SKM-1 treated with dmso at 0.1 percent for 144 hours (cell line): ENCODE data around the gene IL7R.

Source experiments
- DNase-seq: peaks from one replicate; lab custom pipeline; 2025; ENCODE audit not compliant: unreplicated experiment; lab: John Stamatoyannopoulos, UW

Gene IL7R

GRCh38 chr5:35903631-35904203 lies 47.0 kb downstream of the IL7R start:
- no peak for DNase-seq

- DNase-seq: no peak
These were observed 47.9 kb downstream of the IL7R start for GRCh38 chr5:35904443-35905132.

GRCh38 chr5:35908228-35908627 lies 51.5 kb downstream of the IL7R start:
- no peak for DNase-seq

- no peak for DNase-seq
These were observed 52.1 kb downstream of the IL7R start for GRCh38 chr5:35908814-35909213.

- DNase-seq: no peak
These were observed 62.5 kb downstream of the IL7R start for GRCh38 chr5:35919191-35919590.

GRCh38 chr5:35920890-35921289 lies 64.2 kb downstream of the IL7R start:
- no peak for DNase-seq

GRCh38 chr5:35921930-35922329 lies 65.2 kb downstream of the IL7R start:
- DNase-seq: no peak

DNA sequence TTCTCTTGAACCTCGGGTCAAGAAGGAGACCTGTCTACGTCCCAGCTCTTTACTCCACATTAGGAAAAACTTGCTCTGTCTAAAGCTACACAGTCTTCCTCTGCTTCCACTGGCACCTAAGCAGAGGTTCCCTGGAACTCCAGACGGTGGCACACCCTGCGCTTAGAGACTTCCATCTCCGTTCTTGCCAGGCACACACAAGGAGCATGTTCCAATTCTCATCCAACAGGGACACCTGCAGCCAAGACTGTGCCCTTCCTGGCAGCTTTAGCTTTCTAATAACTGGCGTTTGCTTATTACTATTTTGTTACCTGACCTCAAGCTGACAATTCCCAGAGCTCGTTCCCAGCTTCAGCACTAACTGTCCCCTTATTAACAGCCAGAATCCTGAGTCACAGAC lies 65.8 kb downstream of the IL7R start:
- no peak for DNase-seq

- no peak for DNase-seq
These were observed 67.6 kb downstream of the IL7R start for GRCh38 chr5:35924122-35924949.

- peak; percentile 61 for DNase-seq
These were observed 68.4 kb downstream of the IL7R start for GRCh38 chr5:35924950-35925722.

GRCh38 chr5:35926389-35927051 lies 69.8 kb downstream of the IL7R start:
- peak; percentile 61 for DNase-seq
